ENCODE data around the gene RPL18A. TPM values are rescaled to one million over a fixed set of nuclear protein-coding genes. Genes with fewer than 3 reads are reported as not detected.

RPL18A gene
- total and polyA plus RNA-seq, 2 of the 13 experiments (the other 11 are each of a cell fraction or from before 2014, with no cell fraction given): 1,471 to 2,004 TPM

DNA sequence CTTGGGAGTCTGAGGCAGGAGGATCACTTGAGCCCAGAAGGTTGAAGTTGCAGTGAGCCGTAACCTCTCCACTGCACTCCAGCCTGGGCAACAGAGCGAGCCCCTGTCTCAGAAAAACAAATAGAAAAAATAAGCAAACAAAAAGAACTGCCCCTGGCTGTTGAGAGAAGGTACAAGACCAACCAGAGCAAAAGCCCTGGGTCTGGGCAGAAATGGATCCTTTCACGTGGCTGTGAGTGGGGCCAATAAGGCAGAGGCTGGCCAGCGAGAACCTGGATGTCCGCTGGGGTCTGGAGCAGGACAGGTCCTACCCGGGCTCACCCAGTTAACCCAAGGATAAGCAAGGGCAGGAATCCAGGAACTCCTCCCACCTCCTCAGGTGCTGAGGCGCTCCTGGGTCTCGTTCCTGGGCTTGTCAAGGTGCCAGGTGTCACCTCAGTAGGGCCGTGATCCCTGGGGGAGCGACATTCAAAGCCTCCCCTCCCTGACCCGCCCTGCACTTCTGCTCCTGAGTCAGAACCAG, 7.3 kb downstream of the RPL18A start:
- Histone ChIP-seq H3K79me2 (ENCODE audit: insufficient read depth, low read length) (peaks cover 5% of the 10 kb centered on the region), H3K27ac (ENCODE audit: extremely low read length, insufficient read depth, low read length) (no peak overlapping the region), H3K27me3 (ENCODE audit: control insufficient read depth in 1 of 2, insufficient read depth in 2 of 2, low read length in 2 of 2) (peaks cover 6 to 20% of the 10 kb centered on the region in 2 experiments; a peak in 3 of 5 replicates), H3K9me3 (ENCODE audit: low read length) (no peaks in the 10 kb centered on the region), H4K20me1 (ENCODE audit: insufficient read depth, low read length) (peaks cover 32% of the 10 kb centered on the region), H3K4me1 (ENCODE audit: insufficient read depth, low read length) (peaks cover 45% of the 10 kb centered on the region), H3K9ac (ENCODE audit: insufficient read depth, low read depth, low read length) (no peak overlapping the region), H3K4me2 (ENCODE audit: low read depth, low read length) (no peak overlapping the region), H2AFZ (ENCODE audit: low read length) (no peak overlapping the region), H3K36me3 (replicated peaks in 1 of 2; ENCODE audit: control insufficient read depth in 1 of 2, insufficient read depth in 2 of 2, low read length in 2 of 2) (peaks cover 8 to 26% of the 10 kb centered on the region in 2 experiments), H3K4me3 (replicated peaks in 1 of 3; ENCODE audit: insufficient read depth in 1 of 3, low read depth in 2 of 3, low read length in 3 of 3) (no peak overlapping the region)
- FAIRE-seq (no peak), ATAC-seq (peak; percentile 20), DNase-seq (ENCODE audit: low spot score) (no peak)
- intact Hi-C loops (cut with micrococcal nuclease; ENCODE audit: unreplicated experiment): no loop called here
- in situ Hi-C loops (cut with HindIII; ENCODE audit: extremely low pct_ligation_motif_present, low pct_unique_long_range_greater_than_20kb): loop anchor here (5.0 kb wide), 2 partner anchors 65 to 125 kb away; partner anchors contain the start of gene CCDC124
- BruUV-seq (replicated peaks): no TSS peak
- POLR2A ChIA-PET: no interaction called here
- CTCF ChIA-PET (ENCODE audit: low intra/inter-chr PET ratio, low total read pairs): no interaction called here
- 32% methylated on average over 5 of the region's 11 CpGs for WGBS (ENCODE audit: low lambda C conversion rate)
- TF ChIP-seq BRCA1 (CRISPR knock-in tag; IDR thresholded peaks at IDR 0.05) (no peak), TCF12 (IDR thresholded peaks at IDR 0.05) (no peak), TCF12 (CRISPR knock-in tag; IDR thresholded peaks at IDR 0.05) (no peak), ZNF530 (CRISPR knock-in tag; IDR thresholded peaks at IDR 0.05; ENCODE audit: low read depth) (no peak), HNF4G (IDR thresholded peaks at IDR 0.05; ENCODE audit: borderline replicate concordance, low read depth, low read length) (no peak), HNF4G (CRISPR knock-in tag; IDR thresholded peaks at IDR 0.05; ENCODE audit: borderline replicate concordance, low read depth) (no peak)
- TF ChIP-seq, protein P1, sequence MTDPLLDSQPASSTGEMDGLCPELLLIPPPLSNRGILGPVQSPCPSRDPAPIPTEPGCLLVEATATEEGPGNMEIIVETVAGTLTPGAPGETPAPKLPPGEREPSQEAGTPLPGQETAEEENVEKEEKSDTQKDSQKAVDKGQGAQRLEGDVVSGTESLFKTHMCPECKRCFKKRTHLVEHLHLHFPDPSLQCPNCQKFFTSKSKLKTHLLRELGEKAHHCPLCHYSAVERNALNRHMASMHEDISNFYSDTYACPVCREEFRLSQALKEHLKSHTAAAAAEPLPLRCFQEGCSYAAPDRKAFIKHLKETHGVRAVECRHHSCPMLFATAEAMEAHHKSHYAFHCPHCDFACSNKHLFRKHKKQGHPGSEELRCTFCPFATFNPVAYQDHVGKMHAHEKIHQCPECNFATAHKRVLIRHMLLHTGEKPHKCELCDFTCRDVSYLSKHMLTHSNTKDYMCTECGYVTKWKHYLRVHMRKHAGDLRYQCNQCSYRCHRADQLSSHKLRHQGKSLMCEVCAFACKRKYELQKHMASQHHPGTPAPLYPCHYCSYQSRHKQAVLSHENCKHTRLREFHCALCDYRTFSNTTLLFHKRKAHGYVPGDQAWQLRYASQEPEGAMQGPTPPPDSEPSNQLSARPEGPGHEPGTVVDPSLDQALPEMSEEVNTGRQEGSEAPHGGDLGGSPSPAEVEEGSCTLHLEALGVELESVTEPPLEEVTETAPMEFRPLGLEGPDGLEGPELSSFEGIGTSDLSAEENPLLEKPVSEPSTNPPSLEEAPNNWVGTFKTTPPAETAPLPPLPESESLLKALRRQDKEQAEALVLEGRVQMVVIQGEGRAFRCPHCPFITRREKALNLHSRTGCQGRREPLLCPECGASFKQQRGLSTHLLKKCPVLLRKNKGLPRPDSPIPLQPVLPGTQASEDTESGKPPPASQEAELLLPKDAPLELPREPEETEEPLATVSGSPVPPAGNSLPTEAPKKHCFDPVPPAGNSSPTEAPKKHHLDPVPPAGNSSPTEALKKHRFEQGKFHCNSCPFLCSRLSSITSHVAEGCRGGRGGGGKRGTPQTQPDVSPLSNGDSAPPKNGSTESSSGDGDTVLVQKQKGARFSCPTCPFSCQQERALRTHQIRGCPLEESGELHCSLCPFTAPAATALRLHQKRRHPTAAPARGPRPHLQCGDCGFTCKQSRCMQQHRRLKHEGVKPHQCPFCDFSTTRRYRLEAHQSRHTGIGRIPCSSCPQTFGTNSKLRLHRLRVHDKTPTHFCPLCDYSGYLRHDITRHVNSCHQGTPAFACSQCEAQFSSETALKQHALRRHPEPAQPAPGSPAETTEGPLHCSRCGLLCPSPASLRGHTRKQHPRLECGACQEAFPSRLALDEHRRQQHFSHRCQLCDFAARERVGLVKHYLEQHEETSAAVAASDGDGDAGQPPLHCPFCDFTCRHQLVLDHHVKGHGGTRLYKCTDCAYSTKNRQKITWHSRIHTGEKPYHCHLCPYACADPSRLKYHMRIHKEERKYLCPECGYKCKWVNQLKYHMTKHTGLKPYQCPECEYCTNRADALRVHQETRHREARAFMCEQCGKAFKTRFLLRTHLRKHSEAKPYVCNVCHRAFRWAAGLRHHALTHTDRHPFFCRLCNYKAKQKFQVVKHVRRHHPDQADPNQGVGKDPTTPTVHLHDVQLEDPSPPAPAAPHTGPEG (CRISPR knock-in tag; IDR thresholded peaks at IDR 0.05): no peak

Measured in HepG2 (cell line).